HS-27A (cell line): Measurements from ENCODE around the gene NKAPL.
"Not testable (repeated sequence)": the region's sequence is repeated elsewhere in the genome, so short reads cannot be mapped to it uniquely, and the experiment has no call there.

Source experiments
- DNase-seq: peaks from one replicate; pipeline ENCODE4 v3.0.0-alpha.2; 2012; ENCODE audit warnings: low read depth, missing footprints

The NKAPL gene

DNA sequence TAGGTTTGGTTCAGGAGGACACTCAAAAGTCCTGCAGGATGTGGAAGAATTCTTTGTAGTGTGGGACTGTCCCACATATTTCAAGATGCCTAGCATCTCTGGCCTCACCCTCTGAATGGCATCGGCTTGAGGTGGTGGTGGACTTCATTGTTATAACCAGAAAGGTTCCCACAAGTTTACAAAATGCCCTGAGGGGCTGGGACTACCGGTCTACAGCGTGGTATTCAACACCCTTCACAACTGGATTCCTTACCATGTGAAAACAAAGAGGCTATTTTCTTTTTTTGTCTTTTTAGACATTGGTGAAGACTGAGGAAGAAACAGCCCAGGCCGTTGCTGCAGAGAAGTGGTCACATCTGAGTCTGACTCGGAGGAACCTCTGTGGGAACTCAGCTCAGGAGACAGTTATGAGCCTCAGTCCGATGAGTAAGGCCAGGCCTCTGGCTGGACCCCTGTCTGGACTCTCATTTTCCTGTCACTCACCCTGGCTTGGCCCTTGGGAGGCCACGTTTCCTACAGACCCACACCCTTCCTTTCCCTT is 37.5 kb downstream of the NKAPL start:
- no peak for DNase-seq

GRCh38 chr6:28303570-28303969 is 44.5 kb downstream of the NKAPL start:
- DNase-seq, result no peak

GRCh38 chr6:28306363-28306762 is 47.3 kb downstream of the NKAPL start:
- not testable (repeated sequence) for DNase-seq
